ENCODE results near the gene PEX3. TPM values are rescaled to one million over a fixed set of nuclear protein-coding genes. Genes with fewer than 3 reads are reported as not detected.
A peak's percentile ranks its signal among the peaks of the same experiment; 100 is the strongest.
"Not testable (repeated sequence)": the region's sequence is repeated elsewhere in the genome, so short reads cannot be mapped to it uniquely, and the experiment has no call there.

The PEX3 gene
- total RNA-seq, 1 donor from 2014 or later = 23.3 TPM

DNA sequence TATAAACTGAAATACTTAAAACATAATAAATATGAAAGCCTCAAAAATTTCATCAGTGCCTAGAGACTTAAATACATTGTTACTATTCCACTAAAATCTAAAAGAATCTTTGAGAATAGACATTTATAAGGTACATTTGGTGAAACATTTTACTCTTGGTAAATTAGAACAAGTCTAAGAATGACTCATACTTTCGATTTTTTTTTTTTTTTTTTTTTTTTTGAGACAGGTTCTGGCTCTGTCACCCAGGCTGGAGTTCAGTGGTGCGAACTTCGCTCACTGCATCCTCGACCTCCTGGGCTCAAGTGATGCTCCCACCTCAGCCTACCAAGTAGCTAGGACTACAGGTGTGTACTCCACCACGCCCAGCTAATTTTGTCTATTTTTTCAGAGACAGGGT, 54.5 kb downstream of the PEX3 start:
- ATAC-seq = no peak
- no peak for DNase-seq (ENCODE audit: low spot score)

DNA sequence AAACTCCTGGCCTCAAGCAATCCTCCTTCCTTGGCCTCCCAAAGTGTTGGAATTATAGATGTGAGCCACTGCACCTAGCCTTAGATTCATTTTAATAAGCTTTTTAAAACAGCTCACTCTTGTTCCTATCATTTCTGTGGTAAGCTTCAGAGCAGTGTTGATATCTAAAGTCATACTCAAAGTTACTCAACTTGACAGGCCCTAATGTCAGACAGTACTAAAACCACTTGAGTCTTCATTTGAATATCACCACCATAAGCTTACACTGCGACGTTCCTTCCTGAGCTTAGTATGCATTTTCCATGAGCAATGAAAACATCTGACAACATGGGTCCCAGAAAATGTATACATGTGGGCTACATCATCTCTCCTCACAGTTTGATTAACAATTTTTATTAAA, 54.9 kb downstream of the PEX3 start:
- DNase-seq (ENCODE audit: low spot score) (no peak), ATAC-seq (no peak)

DNA sequence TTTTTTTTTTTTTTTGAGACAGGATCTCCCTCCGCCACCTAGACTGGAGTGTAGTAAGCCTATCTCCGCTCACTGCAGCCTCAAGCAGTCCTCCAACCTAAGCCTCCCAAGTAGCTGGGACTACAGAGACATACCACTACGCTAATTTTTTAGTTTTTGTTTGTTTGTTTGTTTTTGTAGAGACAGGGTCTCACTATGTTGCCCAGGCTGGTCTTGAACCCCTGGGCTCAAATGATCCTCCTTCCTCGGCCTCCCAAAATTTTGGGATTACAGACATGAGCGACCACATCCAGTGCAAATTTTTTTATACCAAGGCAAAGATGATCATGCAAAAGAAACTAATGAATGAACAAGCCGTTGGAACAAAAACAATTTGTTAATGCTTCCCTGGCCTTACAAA, 55.6 kb downstream of the PEX3 start:
- ATAC-seq (no peak), DNase-seq (ENCODE audit: low spot score) (no peak)

DNA sequence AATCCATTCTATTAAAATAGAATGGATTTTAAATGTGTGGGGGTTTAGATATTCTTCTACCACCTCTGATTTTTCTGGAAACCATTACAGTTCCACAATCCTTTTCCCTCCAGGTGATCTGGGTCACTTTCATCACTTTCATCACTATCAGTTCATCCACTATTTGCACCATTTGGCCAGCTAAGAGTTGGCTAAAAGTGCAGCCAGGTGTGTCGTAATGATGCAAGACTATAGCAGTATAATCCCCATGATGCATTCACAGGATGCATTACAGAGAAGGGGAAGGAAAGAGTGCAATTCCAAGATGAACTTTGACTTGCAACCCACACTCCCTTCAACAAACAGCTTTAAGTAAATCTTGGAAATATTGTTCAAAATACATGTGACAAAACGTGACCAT, 56.0 kb downstream of the PEX3 start:
- no peak for ATAC-seq
- no peak for DNase-seq (ENCODE audit: low spot score)

DNA sequence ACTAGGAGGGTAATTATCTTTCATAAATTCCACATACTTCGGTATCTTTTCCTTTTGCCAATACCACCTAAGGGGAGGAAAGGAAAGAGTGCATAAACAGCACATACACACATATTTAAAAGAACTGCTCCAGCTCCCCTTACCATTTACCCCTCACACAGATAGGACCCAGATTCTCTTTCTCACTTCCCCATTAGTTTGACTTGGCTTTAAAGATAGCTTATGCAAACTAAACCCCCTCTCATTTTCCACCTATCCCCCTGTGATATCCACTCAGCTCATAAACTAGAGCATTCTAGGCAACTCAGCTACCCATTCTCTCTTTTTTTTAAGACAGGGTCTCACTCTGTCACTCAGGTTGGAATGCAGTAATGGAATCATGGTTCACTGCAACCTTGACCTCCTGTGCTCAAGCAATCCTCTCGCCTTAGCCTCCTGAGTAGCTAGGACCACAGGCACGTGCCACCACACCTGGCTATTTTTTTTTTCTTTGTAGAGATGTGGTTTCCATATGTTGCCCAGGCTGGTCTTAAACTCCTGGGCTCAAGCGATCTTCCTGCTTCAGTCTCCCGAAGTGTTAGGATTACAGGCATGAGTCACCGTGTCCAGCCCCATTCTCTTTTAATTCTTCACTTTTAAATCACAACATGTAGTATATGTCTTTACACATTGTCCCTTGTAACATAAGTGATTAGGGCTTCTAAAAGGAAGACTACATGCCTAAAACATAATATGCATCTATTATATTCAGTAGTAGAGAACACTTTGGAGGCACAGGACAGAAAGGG, 56.9 kb downstream of the PEX3 start:
- DNase-seq (ENCODE audit: low spot score) (no peak), ATAC-seq (no peak)

DNA sequence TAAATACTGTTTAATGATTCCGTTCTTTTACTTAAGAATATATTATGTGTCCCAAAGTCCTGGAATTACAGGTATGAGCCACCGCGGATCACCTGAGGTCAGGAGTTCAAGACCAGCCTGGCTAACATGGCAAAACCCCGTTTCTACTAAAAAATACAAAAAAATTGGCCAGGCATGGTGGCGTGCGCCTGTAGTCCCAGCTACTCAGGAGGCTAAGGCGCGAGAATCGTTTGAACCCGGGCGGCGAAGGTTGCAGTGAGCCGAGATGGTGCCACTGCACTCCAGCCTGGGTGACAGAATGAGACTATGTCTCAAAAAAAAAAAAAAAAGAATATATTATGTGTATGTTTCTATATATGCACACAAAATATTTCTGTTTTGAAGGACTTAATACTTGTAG, 59.7 kb downstream of the PEX3 start:
- not testable (repeated sequence) for DNase-seq (ENCODE audit: low spot score); ATAC-seq

DNA sequence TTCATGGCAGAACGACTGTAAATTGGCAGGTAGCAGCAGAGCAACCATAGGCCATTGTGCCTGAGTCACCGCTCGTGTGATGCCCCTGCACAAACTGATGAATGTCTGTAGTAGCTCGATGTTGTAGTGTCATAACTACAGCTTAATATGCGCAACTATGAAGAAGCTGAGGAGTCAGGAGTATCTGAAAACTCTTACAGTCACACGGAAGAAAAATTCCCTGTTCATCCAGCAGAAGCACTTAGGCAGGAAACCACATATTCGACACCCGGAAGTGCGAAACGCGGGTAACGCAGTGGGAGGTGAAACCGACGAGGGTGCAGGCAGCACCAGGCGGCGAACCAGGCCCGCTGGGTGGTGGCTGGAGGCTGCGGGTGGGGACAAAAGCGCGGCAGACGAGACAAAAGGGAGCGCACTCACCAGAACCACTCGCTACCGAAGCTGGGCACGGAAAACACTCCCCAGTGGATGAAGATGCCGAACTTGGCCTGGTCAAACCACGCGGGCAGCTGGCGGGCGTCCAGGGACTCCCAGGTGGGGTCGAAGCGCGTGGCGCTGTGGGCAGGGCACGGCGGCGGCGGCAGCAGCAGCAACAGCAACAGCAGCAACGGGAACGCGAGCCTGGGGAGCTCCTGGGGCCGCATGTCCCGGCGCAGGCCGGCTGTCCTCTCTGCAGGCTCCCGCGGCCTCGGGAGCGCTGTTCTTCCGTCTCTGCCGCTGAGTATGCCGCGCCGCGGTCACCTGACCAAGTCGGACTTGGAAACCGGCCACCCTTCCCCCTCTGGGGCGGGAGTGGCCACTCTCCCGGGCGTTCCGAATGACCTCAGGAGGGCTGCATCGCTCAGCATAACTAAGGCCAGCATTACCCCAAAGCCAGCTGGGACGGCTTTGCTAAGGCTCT, 60.6 kb downstream of the PEX3 start, which contains the start of gene FUCA2:
Gene FUCA2 (minus strand): TSS at position 730 of the 901 bp plus-strand sequence. CDS start 86 bp downstream, at position 644.
- ATAC-seq (peak; percentile 96), DNase-seq (ENCODE audit: low spot score) (peak; percentile 94)

DNA sequence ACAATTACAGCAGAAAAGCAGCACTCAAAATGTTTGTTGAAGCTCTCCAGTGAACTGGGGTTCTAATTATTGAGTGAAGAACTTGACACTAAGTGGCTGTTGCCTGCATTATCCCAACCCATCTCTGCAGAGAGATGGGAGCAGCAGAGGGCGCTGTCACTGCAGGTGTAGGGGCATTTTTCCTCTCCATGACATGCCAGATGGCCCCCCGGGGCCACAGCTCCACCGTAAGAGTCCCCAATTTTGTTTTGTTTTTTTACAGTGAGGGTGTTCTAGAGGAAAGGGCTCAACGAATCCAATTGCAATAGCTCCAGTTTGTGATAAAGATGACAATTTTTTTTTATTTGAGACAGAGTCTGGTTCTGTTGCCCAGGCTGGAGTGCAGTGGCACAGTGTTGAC, 62.8 kb downstream of the PEX3 start:
- ATAC-seq = no peak
- no peak for DNase-seq (ENCODE audit: low spot score)

DNA sequence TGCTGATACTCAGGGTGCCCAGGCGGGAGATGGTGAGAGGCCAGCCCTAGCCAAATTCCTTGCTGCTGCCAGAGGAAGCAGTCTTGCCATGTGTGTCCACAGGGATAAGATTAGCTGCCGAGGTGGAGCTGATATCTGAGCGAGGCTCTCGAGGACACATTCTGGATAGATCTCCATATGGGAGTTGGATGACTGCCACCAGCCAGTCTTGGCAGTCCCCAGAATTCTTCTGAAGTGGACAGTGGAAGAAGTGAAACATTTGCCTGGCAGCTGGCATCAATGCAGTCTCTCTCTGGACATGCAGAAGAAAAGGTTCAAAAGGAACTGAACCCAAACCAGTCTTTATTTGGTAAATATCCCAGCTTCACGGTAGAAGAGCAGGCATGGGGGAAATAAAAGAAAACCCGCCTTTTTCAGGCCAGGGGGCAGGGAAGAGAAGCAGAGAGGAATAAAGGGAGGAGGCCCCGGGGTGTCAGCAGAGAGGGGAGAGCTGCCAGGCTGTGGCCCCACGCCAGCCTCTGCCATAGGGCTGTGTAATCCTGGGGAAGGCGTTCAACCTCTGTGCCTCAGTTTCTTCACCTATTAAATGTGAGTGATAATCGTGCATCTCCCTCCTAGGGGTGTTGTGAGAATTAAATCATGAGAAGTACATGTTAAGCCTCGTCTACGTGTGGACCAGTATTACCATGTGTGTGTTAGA, 64.6 kb downstream of the PEX3 start:
- no peak for ATAC-seq
- DNase-seq (ENCODE audit: low spot score) = no peak

DNA sequence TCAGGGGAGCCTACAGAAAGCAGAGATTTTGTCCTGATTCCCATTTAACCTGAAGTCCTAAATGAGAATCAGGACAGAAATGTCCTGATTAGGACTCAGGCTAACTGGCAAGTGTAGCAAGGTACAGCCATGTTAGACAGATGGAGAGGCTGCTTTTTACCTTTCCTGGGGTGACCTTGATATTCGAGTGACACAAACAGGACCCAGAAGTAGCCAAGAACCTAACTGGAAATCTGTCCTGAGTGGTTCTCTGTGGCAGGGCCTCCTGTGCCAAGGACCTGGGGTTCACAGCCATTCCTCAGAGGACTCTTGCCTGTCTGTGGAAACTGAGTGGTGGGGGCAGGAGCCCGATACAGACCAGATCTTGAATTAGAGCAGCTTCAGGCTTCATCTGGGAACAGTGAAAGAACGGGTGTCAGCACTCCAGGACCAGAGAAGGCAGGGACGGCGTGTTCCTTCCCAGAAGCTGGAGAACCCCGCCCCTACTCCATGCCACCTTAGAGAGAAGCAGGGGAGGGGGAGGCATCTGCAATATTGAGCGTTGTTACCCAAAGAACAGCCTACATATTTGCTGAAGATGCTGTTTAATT, 65.3 kb downstream of the PEX3 start:
- no peak for ATAC-seq
- no peak for DNase-seq (ENCODE audit: low spot score)

DNA sequence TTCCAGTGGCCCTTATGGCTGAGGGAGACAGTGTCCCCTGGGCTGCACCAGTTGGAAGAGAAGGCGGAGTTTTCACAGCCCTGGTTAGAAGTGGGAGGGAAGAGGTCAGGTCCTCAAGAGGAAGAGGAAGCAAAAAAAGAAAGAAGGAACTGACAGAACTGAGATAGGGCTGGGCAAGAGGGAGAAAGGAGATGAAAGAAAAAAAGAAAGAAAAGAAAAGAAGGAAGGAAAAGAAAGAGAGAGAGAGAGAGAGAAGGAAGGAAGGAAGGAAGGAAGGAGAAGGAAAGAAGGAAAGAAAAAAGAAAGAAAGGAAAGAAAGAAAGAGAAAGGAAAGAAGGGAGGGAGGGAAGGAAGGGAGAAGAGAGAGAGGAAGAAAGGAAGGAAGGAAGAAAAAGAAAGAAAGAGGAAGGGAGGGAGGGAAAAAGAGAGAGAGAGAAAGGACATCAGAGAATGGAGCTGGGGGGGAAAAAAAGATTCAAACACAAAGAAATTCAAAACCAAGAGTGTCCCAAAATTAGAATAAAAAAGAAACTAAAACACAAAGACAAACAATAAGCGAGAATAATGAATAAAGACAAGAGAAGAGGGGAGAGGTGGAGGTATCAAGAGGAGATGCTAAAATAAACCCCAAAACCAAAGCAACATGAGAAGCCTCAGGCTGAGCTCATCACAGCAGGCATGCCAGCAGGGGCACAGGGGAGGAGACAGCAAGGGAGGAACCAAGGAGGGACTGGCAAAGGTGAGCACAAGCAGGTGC, 66.3 kb downstream of the PEX3 start:
- ATAC-seq (no peak), DNase-seq (ENCODE audit: low spot score) (no peak)

DNA sequence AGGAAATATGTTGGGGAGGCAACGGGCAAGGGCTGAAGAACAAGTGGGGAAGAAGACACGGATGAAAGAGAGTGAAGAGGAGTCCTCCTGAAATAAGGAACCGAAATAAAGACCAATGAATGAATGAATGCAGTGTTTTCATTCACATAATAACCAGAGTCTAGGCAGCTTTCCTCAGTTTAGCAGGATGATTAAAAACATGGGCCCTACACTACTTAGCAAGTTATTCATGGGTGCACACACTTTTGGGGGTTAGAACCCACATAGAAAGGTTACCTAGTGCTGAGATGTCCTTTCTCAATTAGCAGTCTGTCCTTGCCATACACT, 66.8 kb downstream of the PEX3 start:
- DNase-seq (ENCODE audit: low spot score) (no peak), ATAC-seq (no peak)

DNA sequence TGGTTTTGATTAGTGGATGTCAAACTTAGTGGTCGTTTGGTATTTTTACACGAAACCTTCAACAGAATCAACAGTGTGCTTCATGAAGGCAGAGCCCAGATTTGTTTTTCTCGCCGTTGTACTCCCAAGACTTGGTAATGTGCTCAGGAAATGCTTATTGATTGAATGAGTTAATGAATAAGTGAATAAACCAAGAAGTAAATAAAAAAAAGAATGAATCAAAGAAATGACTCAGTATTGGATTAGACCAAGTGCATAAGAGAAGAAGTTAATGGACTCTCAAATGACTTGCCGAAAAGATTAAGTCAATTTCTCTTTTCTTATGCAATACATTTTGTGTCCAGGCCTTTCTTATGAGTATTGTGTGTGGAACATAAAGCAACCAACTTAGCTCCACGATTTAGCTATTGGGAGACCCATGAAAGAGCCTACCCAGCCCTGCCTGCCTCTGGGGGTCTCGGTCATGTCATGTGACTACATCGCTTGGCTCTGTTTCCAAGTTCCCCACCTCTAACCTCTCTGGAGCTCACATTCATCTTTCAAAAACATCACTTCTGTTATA, 71.5 kb downstream of the PEX3 start:
- ATAC-seq (no peak), DNase-seq (ENCODE audit: low spot score) (no peak)

DNA sequence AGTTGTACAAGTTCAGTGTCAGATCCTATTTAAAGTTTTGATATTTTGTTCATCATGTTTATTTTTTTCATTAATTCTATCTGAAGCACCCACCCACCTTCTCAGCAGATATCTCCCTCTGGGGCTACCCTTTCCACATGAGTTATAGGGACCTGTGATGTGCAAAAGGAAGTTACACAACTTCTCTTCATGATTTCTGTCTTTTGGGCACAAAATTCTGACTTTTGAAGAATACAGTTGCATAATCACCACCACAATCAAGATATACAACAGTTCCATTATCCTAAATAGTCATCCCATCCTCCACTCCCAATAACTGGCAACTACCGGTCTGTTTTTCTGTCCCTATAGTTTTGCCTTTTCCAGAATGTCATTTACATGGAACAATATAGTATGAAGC, 74.8 kb downstream of the PEX3 start:
- ATAC-seq = no peak

DNA sequence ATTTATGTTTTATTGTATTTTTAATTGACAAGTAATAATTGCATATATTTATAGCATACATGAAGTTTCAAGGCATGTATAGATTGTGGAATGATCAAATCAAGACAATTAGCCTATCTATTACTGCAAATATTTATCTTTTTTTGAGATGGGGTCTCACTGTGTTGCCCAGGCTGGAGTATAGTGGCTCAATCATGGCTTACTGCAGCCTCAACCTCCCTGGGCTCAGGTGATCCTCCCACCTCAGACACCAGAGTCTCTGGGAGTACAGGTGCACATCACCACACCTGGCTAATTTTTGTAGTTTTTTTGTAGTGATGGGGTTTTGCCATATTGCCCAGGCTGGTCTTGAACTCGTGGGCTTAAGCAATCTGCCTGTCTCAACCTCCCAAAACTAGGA, 77.1 kb downstream of the PEX3 start:
- no peak for ATAC-seq
- no peak for DNase-seq (ENCODE audit: low spot score)

More for the DNA sequence above, 74.8 kb downstream of the PEX3 start:
- DNase-seq (ENCODE audit: low spot score) = no peak

DNA sequence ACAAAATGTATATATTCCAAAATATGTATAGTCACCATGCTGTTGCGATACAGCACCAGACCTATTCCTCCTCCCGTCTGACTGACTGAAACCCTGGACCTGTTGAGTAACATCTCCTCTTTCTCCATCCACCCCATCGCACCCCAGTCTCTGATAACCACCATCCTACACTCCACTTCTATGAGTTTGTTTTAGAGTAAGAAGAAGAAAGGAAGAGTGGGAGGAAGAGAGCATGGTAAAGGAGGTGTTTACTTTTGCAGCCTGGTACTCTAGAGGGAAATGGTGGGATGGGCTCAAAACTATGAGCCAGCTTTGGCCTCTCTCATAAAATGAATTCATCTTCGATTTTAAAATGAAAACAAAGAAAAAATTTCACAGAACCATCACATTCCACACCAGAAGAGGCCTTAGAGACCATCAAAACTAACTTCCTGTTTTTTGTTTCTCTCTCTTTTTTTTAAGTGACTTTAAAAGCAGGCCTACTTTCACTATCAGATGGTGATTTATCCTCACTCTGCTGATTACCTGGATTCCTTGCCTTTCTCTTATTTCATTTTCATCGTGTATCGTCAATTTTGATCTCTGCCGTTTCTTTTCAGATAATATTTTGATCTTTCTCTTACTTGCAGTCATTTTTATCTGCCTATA, 77.7 kb downstream of the PEX3 start:
- no peak for DNase-seq (ENCODE audit: low spot score)
- ATAC-seq = no peak

DNA sequence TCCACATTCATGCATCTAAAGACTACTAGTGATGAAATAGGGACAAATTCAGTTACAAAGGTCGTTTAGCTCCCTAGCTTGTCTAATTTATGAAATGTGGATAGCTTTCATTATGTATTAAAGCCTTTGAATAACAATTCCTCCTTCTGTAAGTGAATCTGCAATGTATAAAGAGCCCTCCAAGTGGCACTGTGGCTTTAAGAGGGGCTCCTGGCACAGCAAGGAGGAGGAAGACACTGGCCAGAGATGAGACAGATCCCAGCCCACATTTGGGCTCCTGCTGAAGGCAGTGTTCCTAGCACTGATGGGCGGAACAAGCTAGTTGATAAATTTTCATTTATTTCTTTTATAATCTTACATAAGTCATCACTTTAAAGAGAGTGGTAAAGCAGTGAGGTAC, 78.5 kb downstream of the PEX3 start:
- ATAC-seq (no peak), DNase-seq (ENCODE audit: low spot score) (no peak)

DNA sequence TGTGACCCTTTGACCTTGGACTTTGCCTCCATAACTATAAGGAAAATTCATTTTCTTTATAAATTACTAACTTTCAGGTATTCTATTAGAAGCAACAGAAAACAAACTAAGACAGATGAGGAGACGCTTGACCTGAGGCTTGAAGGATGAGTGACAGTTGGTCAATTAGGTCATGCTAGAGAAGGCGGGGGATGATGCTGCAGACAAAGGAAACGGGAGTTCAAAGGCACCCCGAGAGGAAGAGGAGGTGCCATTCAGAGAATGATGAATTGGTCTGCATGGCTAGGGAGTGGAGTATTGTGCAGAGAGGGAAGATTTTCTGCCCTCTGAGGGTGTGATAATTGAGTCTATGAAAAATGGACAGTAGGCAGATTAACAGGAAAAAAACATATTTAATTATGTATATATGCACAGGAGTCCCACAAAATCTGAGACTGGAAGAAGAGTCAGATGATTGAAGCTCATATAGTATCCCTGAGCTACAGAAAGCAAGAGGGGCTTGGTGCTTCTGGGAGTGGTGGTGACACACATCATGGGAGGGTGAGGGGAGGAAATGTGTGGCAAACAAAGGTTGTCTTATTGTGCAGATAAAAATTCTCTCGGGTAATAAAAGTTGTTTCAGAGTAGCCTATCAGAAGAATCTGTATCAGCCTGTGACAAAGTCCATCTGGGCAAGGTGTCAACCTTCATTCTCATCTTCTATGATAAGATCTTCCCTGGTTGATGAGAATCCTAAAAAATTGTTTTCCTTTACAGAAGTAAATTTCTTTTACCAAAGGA, 81.3 kb downstream of the PEX3 start:
- ATAC-seq (no peak), DNase-seq (ENCODE audit: low spot score) (no peak)

DNA sequence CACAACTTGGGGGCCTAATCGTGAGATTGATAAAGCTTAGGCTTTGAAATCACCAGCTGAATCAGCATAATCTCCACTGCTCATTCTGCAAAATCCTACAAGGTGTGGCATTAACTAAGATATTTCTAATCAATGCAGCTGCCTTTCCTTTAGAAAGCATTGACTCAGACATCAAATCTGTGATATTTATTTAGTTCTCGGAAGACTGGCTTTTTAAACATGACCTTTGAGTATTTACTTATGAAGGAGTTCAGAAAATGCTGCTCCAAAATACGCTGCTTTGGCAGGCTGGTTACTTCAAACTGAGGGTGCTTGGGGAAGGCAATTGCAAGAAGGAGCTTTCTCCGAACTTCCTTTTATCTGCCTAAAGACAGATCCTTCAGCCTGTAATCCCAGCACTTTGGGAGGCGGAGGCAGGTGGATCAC, 84.6 kb downstream of the PEX3 start:
- DNase-seq (ENCODE audit: low spot score) = no peak

More for the DNA sequence above, 84.6 kb downstream of the PEX3 start:
- peak; percentile 23 for ATAC-seq
